Stimulated activated CD4-positive, alpha-beta T cell treated with anti-CD3 and anti-CD28 coated beads, Interleukin-2, amount 100 ng/mL, for 24 hours (primary cell): Measurements from ENCODE around the gene CCDC167.

ENCODE experiments used
- DNase-seq, 2 donors: peaks; one replicate each; pipeline ENCODE4 v3.0.0-alpha.2; 2020

CCDC167 gene

GRCh38 chr6:37487591-37488380, 11.9 kb downstream of the CCDC167 start:
- no peak for DNase-seq

DNA sequence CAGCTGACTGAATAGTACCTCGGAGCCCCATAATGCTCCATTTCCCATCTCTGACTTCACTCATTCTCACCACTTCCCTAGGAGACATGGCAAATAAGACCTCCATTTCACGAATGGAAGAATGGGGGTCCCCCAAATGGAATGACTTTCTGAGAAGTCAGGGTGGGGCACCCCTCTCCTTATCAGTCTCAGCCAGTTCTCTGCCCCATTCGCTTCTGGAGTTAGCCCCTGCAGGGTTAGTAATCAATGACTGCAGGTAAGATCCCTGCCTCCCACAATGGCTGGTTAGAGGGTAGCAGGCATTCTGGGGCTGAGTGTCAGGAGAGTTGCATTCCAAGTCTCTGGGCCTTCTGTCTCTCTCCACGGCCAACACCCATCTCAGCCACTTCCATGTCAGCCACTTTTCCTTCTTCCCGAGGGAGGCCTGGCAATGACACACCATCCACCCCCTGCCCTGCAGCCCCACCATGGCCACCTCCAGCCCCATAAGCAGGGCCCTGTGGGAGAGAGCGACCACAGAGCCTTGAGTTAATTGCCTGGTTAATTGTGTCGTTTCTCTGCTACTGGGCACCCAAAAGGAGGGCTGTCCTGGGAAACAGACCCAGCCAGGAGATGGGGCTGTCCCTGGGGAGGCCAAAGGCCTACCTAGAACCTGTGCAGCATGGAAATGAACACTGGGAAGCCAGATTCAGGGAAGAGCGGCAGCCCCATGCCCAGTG, 13.4 kb downstream of the CCDC167 start:
- DNase-seq, result no peak

GRCh38 chr6:37485291-37485702, 14.4 kb downstream of the CCDC167 start:
- DNase-seq, result no peak

GRCh38 chr6:37484786-37485170, 14.9 kb downstream of the CCDC167 start:
- DNase-seq, result no peak

- peak; percentile 81 to 82 for DNase-seq
Observed at GRCh38 chr6:37483917-37484785, 15.5 kb downstream of the CCDC167 start.

GRCh38 chr6:37483252-37483901, 16.3 kb downstream of the CCDC167 start:
- DNase-seq, result no peak

- DNase-seq, result no peak
Observed at GRCh38 chr6:37482606-37483251, 17.0 kb downstream of the CCDC167 start.

DNA sequence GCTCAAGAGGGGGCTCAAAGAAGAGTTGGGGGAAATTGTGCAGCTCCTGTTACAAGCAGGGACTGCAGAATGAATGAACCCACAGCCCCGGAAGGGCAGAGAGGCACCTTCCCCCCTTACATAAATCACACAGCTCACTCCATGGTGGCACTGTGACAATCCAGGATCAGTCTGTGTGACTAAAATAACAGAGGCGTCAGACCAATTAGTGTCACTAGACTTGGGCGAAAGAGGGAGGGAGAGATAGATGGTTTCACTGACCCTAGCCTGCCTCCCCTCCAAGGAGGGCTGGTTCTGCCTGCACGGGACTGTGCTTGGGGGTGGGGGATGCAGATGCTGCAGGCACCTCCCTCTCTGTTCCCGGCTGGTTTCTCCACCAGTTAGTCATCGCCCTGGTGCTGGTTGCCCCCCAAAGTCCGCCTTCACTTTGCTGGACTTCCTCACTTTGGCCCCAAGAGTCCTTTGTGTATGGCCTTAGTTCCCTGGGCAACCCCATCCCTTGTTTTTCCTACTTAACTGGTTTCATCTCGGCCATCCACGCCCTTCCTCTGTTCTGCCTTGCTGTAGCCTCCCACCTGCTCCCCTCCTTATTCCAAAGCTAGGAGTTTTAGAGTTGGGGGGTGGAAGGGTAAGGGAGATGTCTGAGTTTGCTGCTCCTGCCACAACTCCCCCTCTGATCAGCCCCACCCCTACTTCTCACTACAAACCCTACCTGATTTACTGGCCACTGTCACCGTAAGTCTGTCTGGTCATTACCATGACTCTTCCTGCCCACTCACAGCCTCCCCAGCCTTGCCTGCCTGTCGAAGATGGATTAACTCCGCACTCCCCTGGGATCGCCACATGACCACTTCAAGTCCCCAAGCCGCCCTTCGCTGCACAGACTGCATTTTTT, 17.7 kb downstream of the CCDC167 start:
- no peak for DNase-seq

GRCh38 chr6:37480951-37481534, 18.6 kb downstream of the CCDC167 start:
- no peak for DNase-seq

DNA sequence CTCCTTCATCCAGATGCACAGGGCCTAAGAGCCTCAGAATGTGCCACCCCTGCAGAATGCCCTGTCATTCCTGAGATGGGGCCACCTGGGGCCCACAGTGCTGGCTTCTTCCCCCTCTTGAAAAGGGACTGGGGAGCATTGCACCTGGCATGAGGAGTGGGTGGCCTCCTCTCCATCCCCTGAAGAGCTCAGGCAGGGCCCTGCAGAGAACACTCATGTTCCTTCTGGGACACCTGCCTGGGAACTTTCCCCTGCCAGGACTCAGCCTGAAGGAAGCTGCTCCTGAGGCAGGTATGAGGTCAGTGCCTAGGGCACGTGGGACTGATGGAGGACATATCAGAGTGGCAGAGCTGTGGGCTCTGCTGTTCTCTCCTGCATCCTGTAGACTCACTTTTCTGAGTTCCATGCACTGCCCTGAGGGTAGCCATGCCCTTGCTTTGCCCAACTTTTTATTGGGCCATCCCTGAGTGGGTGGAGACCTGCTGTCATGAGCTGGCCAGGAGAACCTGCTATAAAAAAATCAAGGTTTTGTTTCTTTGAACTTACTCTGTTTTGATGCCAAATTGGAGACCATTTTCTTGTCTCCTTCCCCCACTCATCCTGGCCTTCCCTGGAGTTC, 19.5 kb downstream of the CCDC167 start:
- DNase-seq, result no peak

DNA sequence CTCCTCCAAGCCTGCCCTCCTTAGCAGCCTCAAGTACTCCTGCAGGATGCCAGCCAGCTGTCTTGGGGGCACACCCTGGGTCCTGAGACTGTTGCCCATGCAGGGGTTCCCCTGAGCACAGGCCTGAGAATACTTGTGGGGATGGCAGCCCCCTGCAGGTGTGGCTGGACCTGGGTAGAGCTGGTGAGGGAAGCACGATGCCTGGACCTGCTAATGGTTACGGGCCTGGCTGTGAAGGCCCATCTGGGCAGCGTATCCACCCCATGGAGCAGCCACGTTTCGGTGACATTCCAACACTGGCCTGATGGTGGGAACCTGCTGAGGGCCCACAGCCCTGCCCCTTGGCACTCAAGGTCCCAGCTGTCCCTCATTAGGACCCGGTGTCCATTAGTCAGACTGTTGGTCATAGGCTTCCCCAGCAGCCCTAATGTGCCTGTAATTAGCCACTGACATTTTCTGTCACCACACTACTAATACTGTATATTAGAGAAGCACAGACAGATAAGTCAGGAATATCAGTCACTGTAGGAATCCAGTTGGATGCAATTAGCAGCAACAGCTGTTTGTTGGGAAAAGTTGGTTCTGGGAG, 20.3 kb downstream of the CCDC167 start:
- no peak for DNase-seq

DNA sequence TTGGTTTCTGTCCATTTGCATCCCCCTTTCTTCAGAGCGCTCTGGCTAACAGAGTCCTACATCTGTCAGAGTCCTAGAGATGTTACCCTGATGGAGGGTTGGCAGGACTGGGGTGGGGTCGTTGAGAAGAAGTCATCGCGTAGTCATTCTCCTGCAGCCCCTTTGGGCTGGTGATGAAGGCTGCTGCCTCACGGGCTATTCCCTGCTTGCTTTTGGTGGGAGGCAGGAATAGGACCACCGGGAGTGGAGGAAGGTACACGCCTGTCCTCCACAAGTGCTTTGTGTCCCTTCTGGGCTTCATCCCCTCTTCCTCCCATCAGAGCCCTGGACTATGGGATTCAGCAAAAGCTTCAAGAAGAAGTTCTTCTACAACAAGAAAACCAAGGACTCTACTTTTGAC, 20.9 kb downstream of the CCDC167 start:
- no peak for DNase-seq

- DNase-seq, result no peak
Observed at GRCh38 chr6:37477656-37478435, 21.8 kb downstream of the CCDC167 start.

GRCh38 chr6:37477191-37477590, 22.5 kb downstream of the CCDC167 start:
- DNase-seq, result no peak

GRCh38 chr6:37474316-37474715, 25.4 kb downstream of the CCDC167 start:
- DNase-seq, result no peak

- DNase-seq, result no peak
Observed at GRCh38 chr6:37473364-37474095, 26.2 kb downstream of the CCDC167 start.

GRCh38 chr6:37467718-37468117, 32.0 kb downstream of the CCDC167 start:
- no peak for DNase-seq

- DNase-seq, result no peak
Observed at GRCh38 chr6:37463110-37463509, 36.6 kb downstream of the CCDC167 start.
